Body of pancreas (tissue), 4 donors: ENCODE measurements around the gene PIWIL1.

Experiments
- POLR2A ChIP-seq, 3 donors: fragments of 450-650 bp; IDR thresholded peaks; one replicate each; pipeline ENCODE4 v1.6.1; 2016; ENCODE audit warnings: antibody characterized with exemption in 3 of 3, mild to moderate bottlenecking in 2 of 3
- TF ChIP-seq, protein P1 (sequence below), 7 experiments: fragments of 450-650 bp in 4 of 7; fragments of 200-600 bp in 3 of 7; sonication (generic) in 3 of 7; IDR thresholded peaks; one replicate each; pipeline ENCODE4 v1.5.1; 2016 to 2019; ENCODE audit warnings: antibody characterized with exemption in 7 of 7

- TF ChIP-seq POLR2A (IDR thresholded peaks at IDR 0.05) = no peak
- TF ChIP-seq, protein P1, sequence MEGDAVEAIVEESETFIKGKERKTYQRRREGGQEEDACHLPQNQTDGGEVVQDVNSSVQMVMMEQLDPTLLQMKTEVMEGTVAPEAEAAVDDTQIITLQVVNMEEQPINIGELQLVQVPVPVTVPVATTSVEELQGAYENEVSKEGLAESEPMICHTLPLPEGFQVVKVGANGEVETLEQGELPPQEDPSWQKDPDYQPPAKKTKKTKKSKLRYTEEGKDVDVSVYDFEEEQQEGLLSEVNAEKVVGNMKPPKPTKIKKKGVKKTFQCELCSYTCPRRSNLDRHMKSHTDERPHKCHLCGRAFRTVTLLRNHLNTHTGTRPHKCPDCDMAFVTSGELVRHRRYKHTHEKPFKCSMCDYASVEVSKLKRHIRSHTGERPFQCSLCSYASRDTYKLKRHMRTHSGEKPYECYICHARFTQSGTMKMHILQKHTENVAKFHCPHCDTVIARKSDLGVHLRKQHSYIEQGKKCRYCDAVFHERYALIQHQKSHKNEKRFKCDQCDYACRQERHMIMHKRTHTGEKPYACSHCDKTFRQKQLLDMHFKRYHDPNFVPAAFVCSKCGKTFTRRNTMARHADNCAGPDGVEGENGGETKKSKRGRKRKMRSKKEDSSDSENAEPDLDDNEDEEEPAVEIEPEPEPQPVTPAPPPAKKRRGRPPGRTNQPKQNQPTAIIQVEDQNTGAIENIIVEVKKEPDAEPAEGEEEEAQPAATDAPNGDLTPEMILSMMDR (IDR thresholded peaks at IDR 0.05) = no peak
These were observed 1.3 kb downstream of the PIWIL1 start for GRCh38 chr12:130338794-130339601.
